Stimulated activated CD4-positive, alpha-beta T cell treated with anti-CD3 and anti-CD28 coated beads, Interleukin-2, amount 100 ng/mL, for 4 hours (primary cell): ENCODE measurements around the gene MAPKAPK2.
"Not testable (repeated sequence)": the region's sequence is repeated elsewhere in the genome, so short reads cannot be mapped to it uniquely, and the experiment has no call there.

Source experiments
- DNase-seq: peaks from one replicate; pipeline ENCODE4 v3.0.0-alpha.2; 2020; ENCODE audit warnings: low read depth

MAPKAPK2 gene

GRCh38 chr1:206778031-206778430 lies 93.3 kb downstream of the MAPKAPK2 start:
- DNase-seq: no peak

- DNase-seq: not testable (repeated sequence)
Measured at GRCh38 chr1:206778911-206779310, 94.2 kb downstream of the MAPKAPK2 start.

DNA sequence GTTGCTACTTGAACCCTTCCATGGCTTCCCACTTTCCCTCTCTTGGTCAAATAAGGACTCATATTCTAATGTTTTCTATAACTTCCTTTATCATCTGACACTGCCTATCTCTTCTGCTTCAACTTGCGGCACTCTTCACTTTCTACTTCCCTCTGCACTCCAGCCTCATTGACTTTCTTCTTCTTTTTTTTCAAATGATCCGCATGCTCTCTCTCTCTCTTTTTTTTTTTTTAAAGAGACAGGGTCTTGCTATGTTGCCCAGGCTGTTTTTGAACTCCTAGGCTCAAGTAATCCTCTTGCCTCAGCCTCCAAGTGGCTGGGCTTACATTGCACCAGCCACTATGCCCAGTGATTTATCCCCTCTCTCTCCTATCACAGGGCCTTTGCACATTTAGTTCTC lies 94.9 kb downstream of the MAPKAPK2 start:
- DNase-seq: no peak

DNA sequence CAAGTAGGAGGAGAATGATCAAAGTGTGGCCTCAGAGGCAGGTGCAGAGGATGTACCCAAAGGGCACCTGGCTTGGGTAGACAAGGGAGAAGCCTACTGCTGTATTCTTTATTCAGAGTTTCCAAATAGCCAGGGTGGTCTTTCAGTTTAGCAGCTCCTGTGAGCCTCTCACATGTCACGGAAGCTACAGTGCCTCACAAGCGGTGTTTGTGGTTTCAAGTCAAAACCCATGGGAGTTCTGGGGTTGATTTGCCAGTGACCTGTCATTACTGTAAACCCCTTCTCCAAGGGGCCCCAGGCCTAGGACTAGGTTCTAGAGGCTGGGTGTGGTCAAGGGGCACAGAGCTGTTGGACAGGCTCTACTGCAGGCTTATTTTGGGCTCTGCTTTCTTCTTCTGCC lies 97.7 kb downstream of the MAPKAPK2 start:
- DNase-seq: no peak

DNA sequence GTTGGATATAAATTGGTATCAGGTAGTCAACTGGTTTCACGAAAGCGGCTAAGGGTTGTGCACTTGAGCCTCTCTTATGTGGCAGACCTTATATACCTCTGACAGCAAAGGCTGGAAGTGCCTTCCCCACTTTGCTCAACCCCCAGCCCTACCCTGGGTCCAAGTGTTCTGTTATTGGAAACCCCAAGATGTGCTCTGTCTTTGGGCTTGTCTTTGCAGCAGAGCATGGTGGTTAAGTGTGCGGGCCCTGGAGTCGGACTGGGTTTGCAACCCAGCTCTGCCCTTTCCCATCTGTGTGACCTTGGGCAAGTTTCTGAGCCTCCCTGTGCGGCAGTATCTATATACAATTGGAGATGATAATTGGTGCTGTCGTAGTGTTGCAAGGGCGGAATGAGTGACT lies 98.8 kb downstream of the MAPKAPK2 start:
- DNase-seq: no peak
